GM21737 (cell line): Measurements from ENCODE around the gene CAMKMT.
"Not testable (repeated sequence)": the region's sequence is repeated elsewhere in the genome, so short reads cannot be mapped to it uniquely, and the experiment has no call there.

Source experiments
- ATAC-seq: cut with Tn5 transposase; IDR thresholded peaks from one replicate; pipeline ENCODE4 v1.9.1; 2021; ENCODE audit warnings: mild to moderate bottlenecking, moderate library complexity; ENCODE audit not compliant: unreplicated experiment

The CAMKMT gene

DNA sequence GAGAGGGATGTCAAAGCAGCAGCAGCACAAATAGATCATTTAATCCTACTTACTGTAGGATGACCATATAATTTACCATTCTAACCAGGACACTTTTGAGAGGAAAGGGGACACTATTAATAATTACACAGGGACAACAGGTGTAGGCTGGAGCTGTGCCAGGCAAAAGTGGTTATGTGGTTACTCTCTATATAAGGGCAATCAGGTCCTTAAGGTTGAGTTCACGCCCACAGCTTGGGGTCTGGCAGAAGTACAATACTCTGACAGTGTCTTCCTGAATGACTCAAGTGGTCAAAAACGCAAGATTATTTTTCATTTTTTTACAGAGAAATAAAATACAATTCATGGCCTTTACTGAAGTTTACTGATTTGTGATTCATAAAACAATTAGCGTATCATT is 3.2 kb upstream of the CAMKMT start:
- ATAC-seq, result no peak

DNA sequence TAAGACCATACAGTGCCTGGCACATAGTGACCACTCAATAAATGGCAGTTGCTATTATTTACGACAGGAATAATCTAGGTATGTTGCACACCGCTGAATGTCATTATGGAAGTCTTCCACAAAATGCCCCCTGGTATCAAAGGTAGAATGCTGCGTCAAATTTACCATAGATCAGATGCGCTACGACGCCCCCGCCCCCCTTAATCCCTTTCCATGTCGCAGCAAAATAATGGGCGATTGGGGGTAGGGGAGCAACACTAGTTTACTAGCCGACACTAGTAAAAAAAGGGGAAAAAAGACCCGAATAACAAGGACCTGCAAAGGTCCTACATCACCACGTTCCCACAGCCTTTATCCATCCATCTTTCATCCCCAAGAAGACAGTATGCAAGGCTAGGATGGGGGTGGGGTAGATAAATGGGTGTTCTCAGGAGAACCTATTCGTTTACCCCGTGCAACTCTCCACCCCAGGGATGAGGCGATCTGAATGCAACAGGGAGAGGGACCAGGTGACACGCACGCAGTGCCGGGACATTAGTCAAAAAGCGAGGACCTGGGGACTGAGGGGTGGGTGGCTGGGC is 908 bp upstream of the CAMKMT start:
- peak; percentile 3 for ATAC-seq

DNA sequence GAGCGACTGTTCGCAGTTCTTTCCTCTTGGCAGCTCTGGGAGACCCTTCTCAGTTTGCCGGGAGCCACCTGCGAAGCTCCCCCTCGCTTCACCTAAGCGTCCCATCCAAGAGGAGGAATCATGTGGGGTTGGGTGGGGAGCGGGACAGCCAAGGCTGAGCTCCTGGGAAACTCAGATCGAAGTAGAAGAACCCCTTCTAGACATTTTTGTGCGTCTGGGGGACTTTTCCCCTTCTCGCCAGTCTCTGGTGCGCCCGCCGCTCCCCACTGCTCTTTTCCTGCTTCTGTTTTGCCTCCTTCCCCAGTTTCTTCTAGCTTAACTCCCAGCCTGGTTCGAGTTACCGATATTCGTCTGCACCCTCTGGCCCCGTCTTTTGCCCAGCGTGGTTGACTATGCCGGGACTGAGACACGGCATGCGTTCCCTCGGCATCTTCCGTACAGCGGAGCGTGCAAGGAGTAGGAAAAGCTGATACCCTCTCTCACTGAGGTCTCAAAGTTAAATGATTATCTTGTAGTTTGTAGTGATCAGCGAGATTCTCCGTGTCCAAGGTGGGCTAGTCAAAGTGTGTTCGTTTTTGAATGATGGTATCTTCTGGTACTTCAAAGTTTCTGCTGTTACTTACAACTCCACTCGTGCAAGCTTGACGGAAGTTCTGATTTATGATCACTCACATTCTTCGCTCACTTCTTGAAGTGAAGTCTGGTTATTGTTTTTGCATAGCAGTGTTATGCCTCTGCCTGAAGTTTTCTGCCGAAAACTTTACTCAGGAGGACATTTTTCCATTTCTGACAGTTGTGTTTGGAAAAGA is 664 bp downstream of the CAMKMT start:
- peak; percentile 16 for ATAC-seq

DNA sequence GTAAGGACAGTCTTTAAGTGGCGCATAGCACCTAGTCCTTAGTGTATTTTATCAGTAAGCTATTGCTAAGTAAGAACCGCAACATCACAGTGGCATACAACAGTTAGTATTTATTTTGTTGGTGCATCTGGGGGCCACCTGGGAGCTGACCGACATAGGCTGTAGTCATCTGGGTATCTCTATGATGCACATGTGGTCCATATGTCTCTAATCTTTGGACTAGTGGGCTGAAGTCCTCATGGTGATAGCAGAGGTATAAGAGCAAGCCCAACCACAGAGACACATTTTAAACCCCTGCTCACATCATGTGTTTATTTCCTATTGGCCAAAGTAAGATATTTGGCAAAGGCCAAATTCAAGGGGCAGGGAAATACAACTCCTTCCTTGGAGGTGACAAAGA is 2.9 kb downstream of the CAMKMT start:
- ATAC-seq, result no peak

DNA sequence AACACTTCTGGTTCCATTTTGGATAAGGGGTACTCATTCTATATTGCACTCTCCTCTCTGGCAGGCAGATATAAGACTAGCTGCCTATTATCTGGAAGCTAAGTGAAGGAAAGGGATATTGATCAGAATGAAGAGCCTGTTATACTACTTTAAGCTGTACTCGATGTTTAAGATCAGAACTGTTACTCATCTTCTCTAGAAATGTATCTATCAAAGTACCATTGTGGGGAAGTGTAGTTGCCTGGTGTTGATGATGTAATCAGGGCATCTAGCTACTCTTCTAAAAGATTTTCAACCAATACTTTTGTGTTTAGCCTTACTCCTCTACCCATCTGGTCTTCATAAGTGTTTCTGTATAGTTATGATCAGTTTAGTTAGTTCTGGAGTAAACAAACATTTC is 5.8 kb downstream of the CAMKMT start:
- ATAC-seq, result no peak

DNA sequence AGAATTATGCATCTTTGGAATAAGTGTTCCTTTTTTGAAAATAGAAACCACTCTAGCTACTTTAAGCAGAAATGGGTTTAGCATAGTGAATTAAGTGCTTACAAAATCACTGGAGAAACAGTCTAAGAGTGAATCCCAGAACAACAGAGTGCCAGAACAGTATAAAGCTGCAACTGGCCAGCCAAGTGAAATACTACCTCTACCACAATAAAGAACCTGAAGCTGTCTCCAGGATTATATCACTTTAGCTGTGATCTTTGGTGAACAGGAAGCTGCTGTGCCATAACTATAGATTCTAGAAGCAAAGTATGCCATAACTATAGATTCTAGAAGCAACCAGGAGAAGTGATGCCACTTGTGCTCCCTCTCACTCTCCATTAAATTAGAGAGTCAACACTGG is 7.6 kb downstream of the CAMKMT start:
- ATAC-seq, result no peak

DNA sequence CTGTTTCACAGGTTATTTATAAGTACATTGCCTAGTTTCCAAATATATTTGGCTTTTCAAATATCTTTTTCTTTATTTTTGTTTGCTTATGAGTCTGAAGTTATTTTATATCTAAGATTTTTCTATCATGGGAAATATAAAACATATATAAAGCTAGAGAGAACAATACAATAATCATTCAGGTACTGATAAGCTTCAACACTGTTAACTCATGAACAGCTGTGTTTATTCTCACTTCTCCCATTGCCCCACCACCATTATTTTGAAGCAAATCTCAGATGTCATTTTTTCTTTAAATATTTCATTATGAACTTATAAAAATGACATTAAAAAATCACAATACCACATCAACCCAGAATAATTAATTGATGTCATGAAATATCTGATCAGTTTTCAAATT is 9.7 kb downstream of the CAMKMT start:
- ATAC-seq, result no peak

DNA sequence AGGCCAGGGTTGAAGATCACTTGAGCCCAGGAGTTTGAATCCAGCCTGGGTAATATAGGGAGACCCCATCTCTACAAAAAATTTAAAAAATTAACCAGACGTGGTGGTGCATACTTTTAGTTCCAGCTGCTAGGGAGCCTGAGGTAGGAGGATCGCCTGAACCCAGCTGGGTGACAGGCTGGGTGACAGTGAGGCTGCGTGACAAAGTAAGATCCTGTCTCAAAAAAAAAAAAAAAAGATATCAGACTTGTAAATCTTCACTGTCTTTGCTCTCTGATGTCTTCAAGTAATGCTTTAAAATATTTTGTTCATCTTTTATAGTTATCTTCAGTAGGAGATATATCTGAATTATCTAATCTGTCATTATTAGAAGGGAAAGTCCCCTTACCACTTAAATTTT is 10.5 kb downstream of the CAMKMT start:
- no peak for ATAC-seq

DNA sequence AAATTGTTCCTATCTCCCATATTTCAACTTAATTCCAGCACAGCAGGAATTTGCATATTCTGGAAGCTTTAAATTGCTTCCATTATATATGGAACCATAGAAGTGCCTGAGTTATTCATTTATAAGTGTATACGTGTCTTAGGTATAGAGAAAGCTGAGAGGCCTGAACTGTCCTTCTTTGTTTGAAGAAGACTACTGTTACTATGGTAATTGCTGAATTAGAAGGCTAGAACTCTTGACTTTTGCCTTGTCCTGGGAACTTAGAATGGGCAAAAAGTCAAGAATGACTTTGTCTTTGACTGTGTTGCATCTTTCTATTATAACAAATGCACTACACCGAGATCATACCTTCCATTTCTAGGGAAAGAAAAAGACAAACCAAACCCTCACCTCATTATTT is 15.7 kb downstream of the CAMKMT start:
- no peak for ATAC-seq

DNA sequence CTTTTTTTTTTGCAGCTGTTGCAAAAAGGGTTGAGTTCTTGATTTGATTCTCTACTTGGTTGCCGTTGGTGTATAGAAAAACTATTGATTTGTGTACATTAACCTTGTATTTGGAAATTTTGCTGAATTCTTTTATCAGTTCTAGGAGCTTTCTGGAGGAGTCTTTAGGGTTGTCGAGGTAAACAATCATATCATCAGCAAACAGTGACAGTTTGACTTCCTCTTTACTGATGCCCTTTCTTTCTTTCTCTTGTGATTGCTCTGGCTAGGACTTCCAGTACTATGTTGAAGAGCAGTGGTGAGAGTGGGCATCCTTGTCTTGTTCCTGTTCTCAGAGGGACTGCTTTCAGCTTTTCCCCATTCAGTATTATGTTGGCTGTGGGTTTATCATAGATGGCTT is 23.5 kb downstream of the CAMKMT start:
- not testable (repeated sequence) for ATAC-seq

DNA sequence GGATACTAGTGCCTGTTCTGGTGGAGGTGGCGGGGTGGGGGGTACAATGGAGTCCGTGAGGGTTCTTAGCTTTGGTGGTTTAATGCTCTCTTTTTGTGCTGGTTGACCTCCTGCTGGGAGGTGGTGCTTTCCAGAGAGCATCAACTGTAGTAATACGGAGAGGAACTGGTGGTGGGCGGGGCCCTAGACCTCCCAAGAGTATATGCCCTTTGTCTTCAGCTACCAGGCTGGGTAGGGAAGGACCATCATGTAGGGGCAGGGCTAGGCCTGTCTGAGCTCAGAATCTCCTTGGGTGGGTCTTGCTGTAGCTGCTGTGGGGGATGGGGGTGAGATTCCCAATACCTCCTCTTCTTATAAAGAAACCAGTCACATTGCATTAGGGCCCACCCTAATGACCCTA is 27.1 kb downstream of the CAMKMT start:
- ATAC-seq, result no peak

DNA sequence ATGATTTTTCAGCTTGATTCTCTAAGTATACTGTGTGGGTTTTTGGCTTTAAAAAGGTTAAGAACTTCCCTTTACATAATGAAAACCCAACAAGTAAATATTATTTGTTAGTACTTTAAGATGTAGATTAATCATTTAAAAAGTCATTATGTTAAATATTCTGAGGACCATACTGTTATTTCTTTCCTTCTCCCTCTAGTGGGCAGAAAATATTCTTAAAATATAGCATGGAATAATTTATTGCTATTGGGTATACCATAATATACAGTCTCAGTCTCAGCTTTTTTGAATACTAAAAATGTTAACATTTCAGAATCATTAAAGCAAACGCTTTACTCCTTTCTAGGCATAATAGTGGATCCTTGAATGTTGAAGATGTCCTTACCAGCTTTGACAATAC is 28.1 kb downstream of the CAMKMT start:
- no peak for ATAC-seq

DNA sequence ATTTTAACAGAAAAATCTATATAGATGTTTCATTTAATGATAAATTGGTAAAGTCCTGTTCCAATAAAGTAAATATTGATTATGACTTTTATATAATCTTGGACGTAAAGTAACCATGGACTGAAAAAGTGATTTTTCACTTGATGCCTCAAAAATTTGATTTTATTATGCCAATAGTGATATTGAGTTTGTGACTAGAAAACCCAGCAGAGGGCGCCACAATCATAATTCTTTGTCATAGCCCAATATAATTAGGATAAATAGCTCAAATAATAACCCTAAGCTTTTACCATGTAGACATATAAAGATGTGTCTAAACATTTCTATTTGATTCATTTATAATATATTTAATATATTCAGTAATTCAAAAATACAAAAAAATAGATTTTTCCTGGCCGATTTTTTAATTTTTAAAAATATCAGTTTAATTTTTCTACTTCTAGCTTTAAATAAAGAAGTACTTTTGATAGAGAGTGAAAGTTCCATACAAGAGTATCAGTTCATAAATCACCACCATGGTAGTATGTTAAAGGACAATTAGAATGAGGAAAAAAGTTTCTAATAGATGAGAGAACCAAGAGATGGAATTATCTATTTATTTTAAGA is 30.7 kb downstream of the CAMKMT start:
- ATAC-seq, result no peak

DNA sequence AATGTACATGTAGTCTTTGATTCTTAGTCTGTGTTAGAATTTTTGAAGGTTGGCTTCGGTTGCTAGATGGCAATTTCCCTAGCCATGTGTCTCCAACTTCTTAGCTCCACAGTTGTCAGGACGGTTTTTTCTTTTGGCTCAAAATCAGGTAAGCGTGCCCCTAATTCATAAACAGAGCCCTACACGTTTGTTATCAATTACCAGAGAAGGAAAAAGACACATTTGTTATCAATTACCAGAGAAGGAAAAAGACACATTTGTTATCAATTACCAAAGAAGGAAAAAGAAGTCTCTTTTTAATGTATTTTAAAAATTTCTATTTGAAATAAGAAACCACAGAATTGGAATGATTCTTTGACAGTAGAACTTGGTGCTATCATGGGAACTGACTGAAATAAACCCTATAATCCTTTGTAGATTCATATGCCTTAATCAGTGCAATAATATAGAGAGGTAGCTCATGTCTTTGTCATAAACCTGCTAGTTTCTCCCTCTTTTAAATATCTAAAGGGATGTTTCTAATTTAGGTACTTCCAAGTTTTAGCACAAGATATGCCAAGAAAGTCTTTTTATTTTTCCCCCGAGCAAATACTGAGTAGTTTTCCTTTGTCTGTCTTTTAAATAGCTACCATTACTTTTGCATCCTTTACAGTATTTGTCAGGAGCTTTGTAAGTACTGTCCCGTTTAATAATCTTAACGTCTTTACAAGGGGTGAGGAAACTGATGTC is 35.9 kb downstream of the CAMKMT start:
- ATAC-seq, result no peak

DNA sequence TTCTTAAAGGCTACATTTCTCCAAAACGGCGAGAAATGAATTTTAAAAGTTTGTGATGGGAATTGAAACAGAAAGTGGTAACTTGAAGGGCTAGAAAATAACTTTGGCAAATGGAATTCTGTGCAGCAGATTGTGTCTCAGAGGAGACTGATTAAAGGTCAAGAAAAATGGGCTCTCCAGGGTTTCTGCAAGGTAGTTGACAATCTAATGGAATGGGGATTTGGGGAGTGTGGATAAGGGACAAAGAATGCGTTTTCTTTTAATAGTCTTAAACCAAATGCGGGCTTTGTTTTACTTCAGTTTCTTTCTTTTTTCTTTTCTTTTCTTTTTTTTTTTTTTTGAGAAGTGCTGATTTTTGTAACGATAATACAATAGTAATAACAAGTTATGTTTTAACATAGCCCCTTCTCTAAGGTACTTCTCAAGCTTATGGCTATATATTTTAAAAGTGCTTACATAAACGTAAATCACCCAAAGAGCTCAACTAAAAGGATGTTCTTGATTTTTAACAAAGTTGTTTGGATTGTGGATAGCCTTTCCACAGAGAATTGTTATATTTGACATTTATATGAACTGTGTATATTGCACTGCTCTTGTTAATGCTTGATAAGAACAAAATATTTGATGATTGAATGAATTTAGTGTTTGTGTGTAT is 36.6 kb downstream of the CAMKMT start:
- no peak for ATAC-seq

DNA sequence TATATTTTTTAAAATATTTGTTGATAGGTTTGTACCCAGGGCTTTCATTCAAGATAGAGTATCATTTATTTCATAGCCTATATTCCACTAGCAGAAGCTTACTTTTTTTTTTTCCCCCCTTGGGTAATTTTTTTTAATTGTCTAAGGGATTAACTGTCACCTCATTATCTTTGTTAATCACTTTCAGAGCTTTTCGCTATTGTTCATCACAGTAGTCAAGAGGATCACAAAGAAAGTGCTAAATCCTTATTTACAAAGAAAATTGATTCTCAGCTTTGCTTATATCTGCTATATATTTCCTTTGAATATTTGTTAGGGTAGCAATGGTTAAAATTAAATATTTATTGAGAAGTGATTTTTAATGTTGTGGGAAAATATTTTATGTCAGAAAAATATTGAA is 59.0 kb downstream of the CAMKMT start:
- ATAC-seq, result no peak

DNA sequence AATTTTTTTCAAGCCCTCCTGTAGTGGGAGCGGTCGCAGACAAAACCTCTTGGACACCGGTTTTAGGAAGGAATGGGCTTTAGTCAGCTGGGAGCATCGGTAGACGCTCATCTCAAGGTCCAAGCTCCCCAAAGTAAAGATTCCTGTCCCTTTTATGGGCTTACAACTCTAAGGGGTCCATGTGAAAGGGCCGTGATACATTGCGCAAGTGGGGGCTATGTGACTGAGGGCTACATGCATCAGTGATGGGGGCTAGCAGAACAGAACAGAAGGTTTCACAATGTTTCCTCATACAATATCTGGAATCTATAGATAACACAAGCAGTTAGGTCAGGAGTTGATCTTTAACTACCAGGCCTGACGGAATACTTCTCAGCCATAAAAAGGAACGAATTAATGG is 62.5 kb downstream of the CAMKMT start:
- no peak for ATAC-seq

DNA sequence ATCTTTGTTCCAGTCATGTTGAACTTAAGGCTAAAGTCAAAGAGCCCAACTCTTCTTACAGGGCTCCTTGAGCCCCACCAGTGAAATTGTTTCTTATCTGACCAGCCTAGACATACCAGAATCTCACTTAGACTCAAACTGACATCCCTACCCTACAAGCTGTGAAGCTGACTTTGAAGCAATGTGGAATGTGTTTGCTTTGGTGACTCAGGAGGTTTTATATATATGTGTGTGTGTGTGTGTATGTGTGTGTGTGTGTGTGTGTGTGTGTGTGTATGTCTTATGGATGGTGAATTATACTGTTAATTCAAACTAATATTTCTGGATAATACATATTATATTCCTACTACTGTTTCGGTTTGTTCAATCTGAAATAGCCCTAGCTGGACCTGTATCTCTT is 67.3 kb downstream of the CAMKMT start:
- ATAC-seq, result no peak

DNA sequence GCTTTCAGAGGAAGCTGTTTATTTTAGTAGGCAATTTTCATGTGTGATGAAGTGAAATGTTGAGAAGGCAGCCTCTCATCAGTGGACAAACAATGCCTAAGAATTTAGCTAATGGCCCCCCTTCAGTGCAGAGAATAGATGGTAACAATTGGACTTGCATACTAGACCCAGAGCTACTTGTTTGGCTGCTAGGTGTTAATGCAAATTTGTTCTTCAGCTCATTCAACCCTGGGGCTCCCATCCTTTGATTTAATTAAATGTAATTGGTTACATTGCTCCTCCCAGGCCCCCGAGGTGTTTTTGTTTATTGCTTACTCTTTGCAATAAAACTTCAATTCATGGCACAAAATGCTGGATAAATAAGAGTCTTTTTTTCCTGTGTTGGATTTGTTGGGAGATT is 68.6 kb downstream of the CAMKMT start:
- ATAC-seq, result no peak

DNA sequence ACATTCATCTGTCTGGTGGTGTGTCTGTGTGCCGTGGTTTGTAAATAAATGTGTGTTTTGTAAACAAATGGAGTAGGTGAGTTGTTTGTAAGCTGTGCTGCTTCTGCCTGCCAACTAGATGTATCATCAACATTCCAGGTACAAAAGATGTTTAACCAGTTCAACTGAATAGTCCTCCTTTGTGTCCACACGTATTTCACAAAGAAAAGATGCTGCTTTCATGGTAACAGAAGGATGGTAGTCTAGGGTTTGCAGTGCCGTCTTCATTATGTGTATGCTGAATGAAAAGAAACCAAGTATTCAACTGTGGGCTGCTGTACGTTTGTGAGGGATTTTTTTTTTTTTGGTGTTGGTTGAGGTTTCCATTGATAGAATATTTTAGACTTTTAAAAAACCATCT is 72.1 kb downstream of the CAMKMT start:
- ATAC-seq, result no peak

DNA sequence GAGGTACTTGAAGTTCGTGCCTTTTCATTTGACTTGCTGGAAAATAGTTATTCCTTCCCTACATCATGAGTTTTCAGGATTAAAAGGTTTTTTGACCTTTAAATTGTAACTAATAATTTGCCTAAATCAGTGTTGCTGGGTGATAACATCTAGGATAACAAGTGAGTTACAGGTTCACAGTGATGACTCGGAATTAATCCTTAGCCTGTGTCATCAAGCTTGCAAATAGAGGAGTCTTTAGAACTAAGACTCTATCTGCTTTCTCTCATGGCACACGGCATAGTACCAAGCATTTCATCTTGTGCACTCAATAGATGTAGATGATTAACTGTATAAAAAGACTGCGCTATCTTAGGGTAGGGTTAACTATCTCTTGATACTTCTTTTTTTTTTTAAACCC is 79.5 kb downstream of the CAMKMT start:
- ATAC-seq, result no peak
